Measurements from ENCODE around the gene IFT43.

Gene IFT43

GRCh38 chr14:76053572-76054355 lies 68.2 kb downstream of the IFT43 start:
- TF ChIP-seq PAX5 (IDR thresholded peaks at IDR 0.05; ENCODE audit: insufficient read depth, low read length, severe bottlenecking) = no peak
- no peak for TF ChIP-seq POU2F2 (IDR thresholded peaks at IDR 0.05; ENCODE audit: low read depth, low read length)
- DNase-seq (ENCODE audit: insufficient read length, low spot score) (no peak), FAIRE-seq (peak; percentile 5)

GRCh38 chr14:76055330-76055729 lies 69.8 kb downstream of the IFT43 start:
- FAIRE-seq (no peak), DNase-seq (ENCODE audit: insufficient read length, low spot score) (no peak)
- TF ChIP-seq TAF1 (IDR thresholded peaks at IDR 0.05; ENCODE audit: low read depth, low read length) (no peak), POLR2A (IDR thresholded peaks at IDR 0.05; ENCODE audit: low read depth, low read length) (no peak), POU2F2 (IDR thresholded peaks at IDR 0.05; ENCODE audit: low read depth, low read length) (no peak), PAX5 (IDR thresholded peaks at IDR 0.05; ENCODE audit: insufficient read depth, low read length, severe bottlenecking) (no peak), POLR2AphosphoS5 (IDR thresholded peaks at IDR 0.05; ENCODE audit: low read depth, low read length) (no peak), SPI1 (IDR thresholded peaks at IDR 0.05; ENCODE audit: low read depth, low read length) (no peak)

GRCh38 chr14:76056128-76056527 lies 70.6 kb downstream of the IFT43 start:
- no peak for TF ChIP-seq POU2F2 (IDR thresholded peaks at IDR 0.05; ENCODE audit: low read depth, low read length)
- no peak for TF ChIP-seq TAF1 (IDR thresholded peaks at IDR 0.05; ENCODE audit: low read depth, low read length)
- TF ChIP-seq POLR2A (IDR thresholded peaks at IDR 0.05; ENCODE audit: low read depth, low read length) = no peak
- no peak for TF ChIP-seq PAX5 (IDR thresholded peaks at IDR 0.05; ENCODE audit: insufficient read depth, low read length, severe bottlenecking)
- no peak for TF ChIP-seq SPI1 (IDR thresholded peaks at IDR 0.05; ENCODE audit: low read depth, low read length)
- no peak for TF ChIP-seq POLR2AphosphoS5 (IDR thresholded peaks at IDR 0.05; ENCODE audit: low read depth, low read length)
- DNase-seq (ENCODE audit: insufficient read length, low spot score) = no peak
- no peak for FAIRE-seq

GRCh38 chr14:76057914-76058313 lies 72.4 kb downstream of the IFT43 start:
- no peak for DNase-seq (ENCODE audit: insufficient read length, low spot score)
- no peak for FAIRE-seq
- TF ChIP-seq SPI1 (IDR thresholded peaks at IDR 0.05; ENCODE audit: low read depth, low read length) (no peak), TAF1 (IDR thresholded peaks at IDR 0.05; ENCODE audit: low read depth, low read length) (no peak), PAX5 (IDR thresholded peaks at IDR 0.05; ENCODE audit: insufficient read depth, low read length, severe bottlenecking) (no peak), POLR2AphosphoS5 (IDR thresholded peaks at IDR 0.05; ENCODE audit: low read depth, low read length) (no peak), POU2F2 (IDR thresholded peaks at IDR 0.05; ENCODE audit: low read depth, low read length) (no peak), POLR2A (IDR thresholded peaks at IDR 0.05; ENCODE audit: low read depth, low read length) (no peak)

DNA sequence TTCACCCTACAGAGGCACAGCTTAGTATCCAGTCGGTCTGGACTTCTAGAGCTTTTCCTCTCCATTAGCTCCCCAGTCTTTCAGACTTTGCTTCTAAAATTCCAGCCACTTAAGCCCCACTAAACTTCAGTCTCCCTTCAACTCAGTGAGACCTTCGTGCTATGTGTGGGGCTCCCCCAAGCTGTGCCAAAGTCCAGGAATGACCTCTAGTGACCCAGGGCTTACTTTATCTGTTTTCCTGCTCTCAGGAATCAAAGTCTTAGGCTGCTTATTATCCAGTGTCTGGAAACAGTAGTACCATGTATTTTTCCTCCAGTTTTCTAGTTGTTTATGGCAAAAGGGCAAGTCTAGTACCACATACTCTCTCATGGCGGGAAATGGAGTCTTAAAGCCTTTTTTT lies 77.8 kb downstream of the IFT43 start:
- TF ChIP-seq POU2F2 (IDR thresholded peaks at IDR 0.05; ENCODE audit: low read depth, low read length) = no peak
- TF ChIP-seq PAX5 (IDR thresholded peaks at IDR 0.05; ENCODE audit: insufficient read depth, low read length, severe bottlenecking) = no peak
- TF ChIP-seq TAF1 (IDR thresholded peaks at IDR 0.05; ENCODE audit: low read depth, low read length) = no peak
- no peak for TF ChIP-seq POLR2AphosphoS5 (IDR thresholded peaks at IDR 0.05; ENCODE audit: low read depth, low read length)
- no peak for TF ChIP-seq SPI1 (IDR thresholded peaks at IDR 0.05; ENCODE audit: low read depth, low read length)
- no peak for TF ChIP-seq POLR2A (IDR thresholded peaks at IDR 0.05; ENCODE audit: low read depth, low read length)
- FAIRE-seq (no peak), DNase-seq (ENCODE audit: insufficient read length, low spot score) (no peak)

DNA sequence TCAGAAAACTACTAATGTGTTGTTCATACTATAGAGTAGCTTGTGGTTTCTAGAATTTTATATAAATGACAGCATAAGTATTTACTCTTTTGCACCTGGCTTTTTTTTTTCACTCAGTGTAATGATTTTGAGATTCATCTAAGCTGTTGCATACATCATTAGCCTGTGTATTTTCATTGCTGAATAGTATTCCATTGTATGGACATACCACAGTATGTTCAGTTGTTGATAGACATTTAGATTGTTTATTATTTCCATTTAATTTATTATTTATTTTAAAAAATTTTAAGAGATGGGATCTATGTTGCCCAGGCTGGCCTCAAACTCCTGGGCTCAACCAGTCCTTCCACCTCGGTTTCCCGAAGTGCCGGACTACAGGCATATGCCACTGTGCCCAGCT lies 80.0 kb downstream of the IFT43 start:
- FAIRE-seq = no peak
- TF ChIP-seq POLR2A (IDR thresholded peaks at IDR 0.05; ENCODE audit: low read depth, low read length) (no peak), SPI1 (IDR thresholded peaks at IDR 0.05; ENCODE audit: low read depth, low read length) (no peak), POLR2AphosphoS5 (IDR thresholded peaks at IDR 0.05; ENCODE audit: low read depth, low read length) (no peak), TAF1 (IDR thresholded peaks at IDR 0.05; ENCODE audit: low read depth, low read length) (no peak), POU2F2 (IDR thresholded peaks at IDR 0.05; ENCODE audit: low read depth, low read length) (no peak), PAX5 (IDR thresholded peaks at IDR 0.05; ENCODE audit: insufficient read depth, low read length, severe bottlenecking) (no peak)

GRCh38 chr14:76067536-76067935 lies 82.0 kb downstream of the IFT43 start:
- FAIRE-seq (no peak), DNase-seq (ENCODE audit: insufficient read length, low spot score) (no peak)
- TF ChIP-seq POLR2A (IDR thresholded peaks at IDR 0.05; ENCODE audit: low read depth, low read length) (no peak), POLR2AphosphoS5 (IDR thresholded peaks at IDR 0.05; ENCODE audit: low read depth, low read length) (no peak), POU2F2 (IDR thresholded peaks at IDR 0.05; ENCODE audit: low read depth, low read length) (no peak), TAF1 (IDR thresholded peaks at IDR 0.05; ENCODE audit: low read depth, low read length) (no peak), PAX5 (IDR thresholded peaks at IDR 0.05; ENCODE audit: insufficient read depth, low read length, severe bottlenecking) (no peak)

More for the DNA sequence above, 80.0 kb downstream of the IFT43 start:
- DNase-seq (ENCODE audit: insufficient read length, low spot score) = no peak

GRCh38 chr14:76073717-76074116 lies 88.2 kb downstream of the IFT43 start:
- TF ChIP-seq SPI1 (IDR thresholded peaks at IDR 0.05; ENCODE audit: low read depth, low read length) (no peak), TAF1 (IDR thresholded peaks at IDR 0.05; ENCODE audit: low read depth, low read length) (no peak), POU2F2 (IDR thresholded peaks at IDR 0.05; ENCODE audit: low read depth, low read length) (no peak), POLR2A (IDR thresholded peaks at IDR 0.05; ENCODE audit: low read depth, low read length) (no peak), PAX5 (IDR thresholded peaks at IDR 0.05; ENCODE audit: insufficient read depth, low read length, severe bottlenecking) (no peak)
- DNase-seq (ENCODE audit: insufficient read length, low spot score) (no peak), FAIRE-seq (no peak)

GRCh38 chr14:76077340-76077739 lies 91.8 kb downstream of the IFT43 start:
- DNase-seq (ENCODE audit: insufficient read length, low spot score) (no peak), FAIRE-seq (no peak)
- TF ChIP-seq POLR2A (IDR thresholded peaks at IDR 0.05; ENCODE audit: low read depth, low read length) (no peak), POU2F2 (IDR thresholded peaks at IDR 0.05; ENCODE audit: low read depth, low read length) (no peak), TAF1 (IDR thresholded peaks at IDR 0.05; ENCODE audit: low read depth, low read length) (no peak), POLR2AphosphoS5 (IDR thresholded peaks at IDR 0.05; ENCODE audit: low read depth, low read length) (no peak), PAX5 (IDR thresholded peaks at IDR 0.05; ENCODE audit: insufficient read depth, low read length, severe bottlenecking) (no peak), SPI1 (IDR thresholded peaks at IDR 0.05; ENCODE audit: low read depth, low read length) (no peak)

DNA sequence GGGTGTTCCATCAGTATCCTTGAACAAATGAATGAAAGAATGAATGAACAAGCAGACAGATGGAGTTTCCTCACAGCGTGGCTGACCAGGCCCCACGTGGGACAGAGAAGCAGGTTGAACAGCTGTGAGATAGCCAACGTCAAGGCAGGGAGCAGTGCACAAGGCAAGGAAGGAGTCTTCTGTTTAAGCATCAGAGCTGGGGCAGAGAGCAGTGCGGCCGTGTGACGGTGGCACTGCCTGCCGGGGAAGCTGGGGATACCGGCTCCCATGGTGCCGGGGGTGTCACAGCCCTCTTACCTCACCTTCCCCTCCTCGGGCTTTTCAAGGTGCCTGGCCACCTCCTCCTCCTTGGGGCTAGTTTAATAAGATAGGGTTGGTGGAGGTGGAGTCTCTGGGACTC lies 92.9 kb downstream of the IFT43 start:
- no peak for TF ChIP-seq POLR2AphosphoS5 (IDR thresholded peaks at IDR 0.05; ENCODE audit: low read depth, low read length)
- DNase-seq (ENCODE audit: insufficient read length, low spot score) (no peak), FAIRE-seq (no peak)
